CD4-positive, alpha-beta T cell (primary cell): ENCODE measurements around the gene RBM20. TPM values are rescaled to one million over a fixed set of nuclear protein-coding genes. Genes with fewer than 3 reads are reported as not detected.

ENCODE experiments used
- ATAC-seq: fragments of 200-7000 bp; cut with Tn5 transposase; one replicate; pipeline ENCODE4 v1.10.0; 2022; ENCODE audit warnings: mild to moderate bottlenecking; ENCODE audit not compliant: poor library complexity
- CTCF ChIA-PET: fragments of 350-600 bp; sonication (Branson Sonifier 250); formaldehyde crosslinking; loops from one replicate; lab custom pipeline; 2021; ENCODE audit warnings: antibody characterized with exemption, inconsistent platforms; lab: Charles Lee
- POLR2A ChIA-PET: fragments of 350-600 bp; sonication (Branson Sonifier 250); formaldehyde crosslinking; loops from one replicate; lab custom pipeline; 2021; ENCODE audit warnings: antibody characterized with exemption, inconsistent platforms; lab: Charles Lee
- DNase-seq, 14 experiments: peaks; one replicate each; pipeline ENCODE4 v3.0.0-alpha.2; 2013 to 2020; ENCODE audit warnings: mixed read lengths in 2 of 14
- H3K27ac ChIP-seq, 2 donors: one replicate each; pipeline versions ENCODE4 v1.5.1 to v1.7.0; 2013; ENCODE audit warnings: low read length in 2 of 2, low read depth in 1 of 2, mild to moderate bottlenecking in 1 of 2
- H3K27me3 ChIP-seq, 2 experiments: 1 replicate in 1 of 2; 2 replicates in 1 of 2; pipeline versions ENCODE4 v1.6.1 to v1.7.0; 2013; ENCODE audit warnings: low read length in 2 of 2, control low read depth in 1 of 2, mild to moderate bottlenecking in 1 of 2, moderate library complexity in 1 of 2; ENCODE audit not compliant: insufficient read depth in 2 of 2, control insufficient read depth in 1 of 2
- H3K36me3 ChIP-seq: one replicate; pipeline ENCODE4 v1.6.1; 2013; ENCODE audit warnings: low read length, control low read depth; ENCODE audit not compliant: insufficient read depth
- H3K4me1 ChIP-seq: one replicate; pipeline ENCODE4 v1.6.1; 2013; ENCODE audit warnings: low read length, control low read depth; ENCODE audit not compliant: insufficient read depth
- H3K4me3 ChIP-seq: one replicate; pipeline ENCODE4 v1.5.1; 2013; ENCODE audit warnings: mild to moderate bottlenecking, low read length, moderate library complexity
- H3K9me3 ChIP-seq, 2 experiments: 1 replicate in 1 of 2; 2 replicates in 1 of 2; pipeline versions ENCODE4 v1.6.1 to v1.7.0; 2013; ENCODE audit warnings: low read length in 2 of 2, mild to moderate bottlenecking in 2 of 2, control low read depth in 1 of 2, moderate library complexity in 1 of 2; ENCODE audit not compliant: control insufficient read depth in 1 of 2, insufficient read depth in 1 of 2
- H3K27ac Mint-ChIP-seq: one replicate; pipeline ENCODE4 v1.8.0; 2020; ENCODE audit warnings: mixed read lengths
- H3K27me3 Mint-ChIP-seq: one replicate; pipeline ENCODE4 v1.8.0; 2021; ENCODE audit warnings: mixed read lengths
- H3K36me3 Mint-ChIP-seq: one replicate; pipeline ENCODE4 v1.8.0; 2021; ENCODE audit warnings: low read depth, mixed read lengths
- H3K4me1 Mint-ChIP-seq: one replicate; pipeline ENCODE4 v1.8.0; 2021; ENCODE audit warnings: low read depth, mixed read lengths
- H3K4me3 Mint-ChIP-seq: one replicate; pipeline ENCODE4 v1.8.0; 2020; ENCODE audit warnings: mild to moderate bottlenecking, mixed read lengths
- H3K9me3 Mint-ChIP-seq: one replicate; pipeline ENCODE4 v1.8.0; 2020; ENCODE audit warnings: mixed read lengths
- intact Hi-C, 2 experiments: fragments of 100-400 bp; cut with DNase I in 1 of 2; cut with micrococcal nuclease in 1 of 2; formaldehyde crosslinking; loops; one replicate each; pipeline versions ENCODE4 v1.15.1 to v1.9.0; 2023 to 2025; cut with DNase I, micrococcal nuclease
- total RNA-seq, 174 experiments: library from RNA in 2 of 174; stranded (reverse) in 2 of 174; gene quantifications; one replicate each; pipeline ENCODE4 v1.2.3 and lab custom pipeline; 2021 to 2026
- TF ChIP-seq, protein P1 (sequence below): fragments of 200-600 bp; IDR thresholded peaks from one replicate; pipeline ENCODE4 v1.8.0; 2022; ENCODE audit warnings: antibody characterized with exemption, mild to moderate bottlenecking

The RBM20 gene
- total RNA-seq, 2 experiments from 2014 or later = 0.91 to 1.1 TPM

DNA sequence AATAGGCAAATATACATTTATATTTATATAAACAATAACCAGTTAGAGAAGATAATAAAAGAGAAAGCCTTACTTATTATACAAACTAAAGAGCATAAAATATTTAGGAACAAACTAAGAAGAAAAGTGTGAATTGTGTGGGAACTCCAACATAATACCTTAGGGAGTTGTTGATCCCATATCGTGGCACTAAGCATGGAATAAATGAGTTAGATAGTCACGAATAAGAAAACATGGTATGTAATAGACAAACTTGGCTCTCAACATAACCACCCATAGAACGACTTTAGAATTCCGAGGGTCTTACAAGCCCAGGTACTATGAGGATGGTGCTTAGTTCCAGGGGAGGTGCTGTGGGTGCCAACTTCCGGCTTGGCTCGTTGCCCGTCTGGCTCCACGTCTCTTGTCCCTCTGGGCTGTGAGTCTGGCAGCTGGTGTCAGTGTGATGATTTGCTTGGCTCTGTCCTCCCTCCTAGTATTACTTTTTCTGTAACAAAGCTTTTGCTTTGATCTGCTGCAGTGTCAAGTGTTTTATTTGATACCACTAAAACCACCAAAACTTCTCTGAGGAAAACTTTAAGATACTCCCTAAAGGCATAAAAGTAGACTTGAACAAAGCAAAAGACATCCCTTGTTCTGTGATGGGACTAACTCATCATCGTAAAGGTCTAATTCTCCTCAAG is 9.5 kb upstream of the RBM20 start:
- no peak for DNase-seq

DNA sequence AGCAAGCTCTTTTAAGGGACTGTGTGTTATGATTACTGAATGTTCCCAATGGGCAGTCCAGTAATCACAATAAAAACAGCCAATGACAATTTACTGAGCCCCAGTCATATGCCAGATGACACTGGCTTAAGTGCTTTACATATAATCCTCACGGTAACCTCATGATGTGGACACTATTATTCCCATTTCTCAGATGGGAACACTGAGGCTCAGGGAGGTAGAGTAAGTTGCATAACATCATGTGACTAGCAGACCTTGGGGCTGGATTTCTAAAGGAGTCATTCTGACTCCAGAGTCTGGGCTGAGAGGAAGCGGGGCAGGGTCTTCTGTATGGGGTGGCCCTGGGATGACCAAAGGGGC is 7.6 kb upstream of the RBM20 start:
- intact Hi-C loops = no loop called here
- no peak for ATAC-seq
- Histone ChIP-seq H3K4me3 (no peak overlapping the region), H3K36me3 (no peaks in the 10 kb centered on the region), H3K4me1 (peaks cover 8% of the 10 kb centered on the region), H3K27ac (no peak overlapping the region), H3K9me3 (no peaks in the 10 kb centered on the region), H3K27me3 (peaks cover 0 to 7% of the 10 kb centered on the region in 2 experiments)
- ChIA-PET POLR2A (no interaction called here), CTCF (no interaction called here)
- H3K36me3 Mint-ChIP-seq = no peaks in the 10 kb centered on the region
- H3K4me3 Mint-ChIP-seq = no peak overlapping the region
- no peaks in the 10 kb centered on the region for H3K9me3 Mint-ChIP-seq
- H3K27me3 Mint-ChIP-seq = peaks cover 46% of the 10 kb centered on the region
- no peak for DNase-seq
- peaks cover 11% of the 10 kb centered on the region for H3K4me1 Mint-ChIP-seq
- H3K27ac Mint-ChIP-seq = no peak overlapping the region
- TF ChIP-seq, protein P1, sequence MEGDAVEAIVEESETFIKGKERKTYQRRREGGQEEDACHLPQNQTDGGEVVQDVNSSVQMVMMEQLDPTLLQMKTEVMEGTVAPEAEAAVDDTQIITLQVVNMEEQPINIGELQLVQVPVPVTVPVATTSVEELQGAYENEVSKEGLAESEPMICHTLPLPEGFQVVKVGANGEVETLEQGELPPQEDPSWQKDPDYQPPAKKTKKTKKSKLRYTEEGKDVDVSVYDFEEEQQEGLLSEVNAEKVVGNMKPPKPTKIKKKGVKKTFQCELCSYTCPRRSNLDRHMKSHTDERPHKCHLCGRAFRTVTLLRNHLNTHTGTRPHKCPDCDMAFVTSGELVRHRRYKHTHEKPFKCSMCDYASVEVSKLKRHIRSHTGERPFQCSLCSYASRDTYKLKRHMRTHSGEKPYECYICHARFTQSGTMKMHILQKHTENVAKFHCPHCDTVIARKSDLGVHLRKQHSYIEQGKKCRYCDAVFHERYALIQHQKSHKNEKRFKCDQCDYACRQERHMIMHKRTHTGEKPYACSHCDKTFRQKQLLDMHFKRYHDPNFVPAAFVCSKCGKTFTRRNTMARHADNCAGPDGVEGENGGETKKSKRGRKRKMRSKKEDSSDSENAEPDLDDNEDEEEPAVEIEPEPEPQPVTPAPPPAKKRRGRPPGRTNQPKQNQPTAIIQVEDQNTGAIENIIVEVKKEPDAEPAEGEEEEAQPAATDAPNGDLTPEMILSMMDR = no peak

More for the DNA sequence above, 9.5 kb upstream of the RBM20 start:
- TF ChIP-seq, protein P1 = no peak
- Histone ChIP-seq H3K4me3 (no peak overlapping the region), H3K4me1 (no peaks in the 10 kb centered on the region), H3K9me3 (no peaks in the 10 kb centered on the region), H3K27me3 (peaks cover 0 to 3% of the 10 kb centered on the region in 2 experiments), H3K36me3 (no peaks in the 10 kb centered on the region), H3K27ac (no peak overlapping the region)
- H3K9me3 Mint-ChIP-seq = no peaks in the 10 kb centered on the region
- no peaks in the 10 kb centered on the region for H3K36me3 Mint-ChIP-seq
- peaks cover 35% of the 10 kb centered on the region for H3K27me3 Mint-ChIP-seq
- no peak overlapping the region for H3K27ac Mint-ChIP-seq
- no peak overlapping the region for H3K4me3 Mint-ChIP-seq
- intact Hi-C loops = no loop called here
- ChIA-PET CTCF (no interaction called here), POLR2A (no interaction called here)
- no peak for ATAC-seq
- H3K4me1 Mint-ChIP-seq = no peaks in the 10 kb centered on the region

DNA sequence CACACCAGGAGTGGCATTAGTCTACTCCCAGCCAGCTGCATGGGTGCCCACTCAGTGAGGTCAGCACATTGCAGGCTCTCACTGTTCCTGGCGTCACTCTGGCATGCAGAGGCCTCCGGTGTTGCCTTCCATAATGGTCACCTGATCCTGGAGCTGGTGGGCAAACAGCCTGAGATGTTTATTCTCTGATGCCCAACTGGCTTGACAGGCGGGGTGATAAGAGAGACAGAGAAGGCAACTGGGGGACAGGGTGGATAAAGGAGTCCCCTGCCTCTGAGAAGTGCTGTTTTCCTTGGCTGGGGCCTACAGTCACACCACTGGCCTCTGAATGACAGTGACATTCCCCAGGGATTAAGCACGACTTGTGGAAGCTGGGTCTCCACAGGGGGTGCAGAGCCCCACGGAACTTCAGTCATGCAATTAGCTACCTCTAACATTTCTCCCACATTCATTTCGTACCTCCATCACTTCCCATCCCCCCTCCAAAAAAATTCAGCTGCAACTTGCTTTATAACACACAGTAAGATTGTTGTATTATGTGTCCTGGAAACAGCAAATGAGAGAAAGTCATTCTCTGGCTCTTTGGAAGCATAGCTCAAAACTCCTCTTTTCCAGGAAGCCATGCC is 7.1 kb upstream of the RBM20 start:
- no peak overlapping the region for H3K27ac Mint-ChIP-seq
- intact Hi-C loops = no loop called here
- ChIA-PET POLR2A (interaction anchor here (1.1 kb wide), 1 partner anchor 35 kb away, joined by 3 read pairs; no protein-coding TSS in a partner anchor), CTCF (no interaction called here)
- H3K4me1 ChIP-seq = peaks cover 9% of the 10 kb centered on the region
- TF ChIP-seq, protein P1 = no peak
- H3K4me3 ChIP-seq = no peak overlapping the region
- no peaks in the 10 kb centered on the region for H3K9me3 Mint-ChIP-seq
- ATAC-seq (no peak), DNase-seq (no peak)
- H3K9me3 ChIP-seq = no peaks in the 10 kb centered on the region
- H3K27ac ChIP-seq = no peak overlapping the region
- H3K27me3 ChIP-seq = peaks cover 3 to 12% of the 10 kb centered on the region in 2 experiments
- peaks cover 15% of the 10 kb centered on the region for H3K4me1 Mint-ChIP-seq
- H3K4me3 Mint-ChIP-seq = no peak overlapping the region
- no peaks in the 10 kb centered on the region for H3K36me3 ChIP-seq
- peaks cover 51% of the 10 kb centered on the region for H3K27me3 Mint-ChIP-seq
- H3K36me3 Mint-ChIP-seq = no peaks in the 10 kb centered on the region
